HG02763 (cell line): ENCODE data around the gene NIM1K.
A peak's percentile ranks its signal among the peaks of the same experiment; 100 is the strongest.
"Not testable (repeated sequence)": the region's sequence is repeated elsewhere in the genome, so short reads cannot be mapped to it uniquely, and the experiment has no call there.

Experiments used
- ATAC-seq: cut with Tn5 transposase; IDR thresholded peaks from one replicate; pipeline ENCODE4 v1.9.1; 2021; ENCODE audit warnings: mild to moderate bottlenecking, moderate library complexity; ENCODE audit not compliant: unreplicated experiment

The NIM1K gene

GRCh38 chr5:43183101-43183500 is 8.9 kb upstream of the NIM1K start:
- not testable (repeated sequence) for ATAC-seq

DNA sequence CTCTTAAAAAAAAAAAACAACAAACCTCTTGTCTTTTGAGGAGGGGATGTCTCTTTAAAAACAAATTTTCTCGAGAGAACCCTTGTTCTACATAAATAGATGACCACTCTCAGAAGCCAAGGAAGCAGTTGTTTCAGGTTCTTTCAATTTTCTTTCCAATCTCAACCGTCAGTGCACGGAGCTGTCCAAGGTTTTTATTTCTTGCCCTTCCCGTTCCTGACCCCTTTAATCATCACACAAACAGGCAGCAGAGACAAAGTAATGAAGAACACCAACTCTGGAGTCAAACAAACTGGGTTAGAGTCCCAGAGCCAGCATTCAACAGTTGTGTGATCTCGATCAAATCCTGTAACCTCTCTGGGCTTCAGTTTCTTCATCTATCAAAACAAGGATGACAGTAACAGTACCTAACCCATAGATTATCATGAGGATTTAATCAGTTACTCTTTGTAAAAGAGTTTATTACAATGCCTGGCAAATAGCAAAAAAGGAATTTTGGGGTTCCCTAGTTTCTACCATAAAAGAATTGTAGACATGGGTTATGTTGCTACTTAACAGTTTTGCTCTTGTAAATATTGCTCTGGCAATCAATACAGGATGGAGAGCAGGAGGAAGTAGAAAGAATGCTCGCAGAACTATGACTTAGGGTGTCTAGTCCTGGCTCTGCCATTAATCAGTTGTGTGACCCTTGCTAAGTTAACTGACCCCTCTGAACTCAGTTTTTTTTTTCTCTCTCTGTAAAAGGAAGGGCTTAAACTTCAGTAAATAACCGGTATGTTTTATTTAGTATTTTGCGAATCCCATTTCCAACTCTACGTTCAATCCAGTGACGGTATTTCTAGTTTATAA is 1.0 kb upstream of the NIM1K start:
- no peak for ATAC-seq

- ATAC-seq = peak; percentile 23
Measured at GRCh38 chr5:43192558-43193180, 644 bp downstream of the NIM1K start.

DNA sequence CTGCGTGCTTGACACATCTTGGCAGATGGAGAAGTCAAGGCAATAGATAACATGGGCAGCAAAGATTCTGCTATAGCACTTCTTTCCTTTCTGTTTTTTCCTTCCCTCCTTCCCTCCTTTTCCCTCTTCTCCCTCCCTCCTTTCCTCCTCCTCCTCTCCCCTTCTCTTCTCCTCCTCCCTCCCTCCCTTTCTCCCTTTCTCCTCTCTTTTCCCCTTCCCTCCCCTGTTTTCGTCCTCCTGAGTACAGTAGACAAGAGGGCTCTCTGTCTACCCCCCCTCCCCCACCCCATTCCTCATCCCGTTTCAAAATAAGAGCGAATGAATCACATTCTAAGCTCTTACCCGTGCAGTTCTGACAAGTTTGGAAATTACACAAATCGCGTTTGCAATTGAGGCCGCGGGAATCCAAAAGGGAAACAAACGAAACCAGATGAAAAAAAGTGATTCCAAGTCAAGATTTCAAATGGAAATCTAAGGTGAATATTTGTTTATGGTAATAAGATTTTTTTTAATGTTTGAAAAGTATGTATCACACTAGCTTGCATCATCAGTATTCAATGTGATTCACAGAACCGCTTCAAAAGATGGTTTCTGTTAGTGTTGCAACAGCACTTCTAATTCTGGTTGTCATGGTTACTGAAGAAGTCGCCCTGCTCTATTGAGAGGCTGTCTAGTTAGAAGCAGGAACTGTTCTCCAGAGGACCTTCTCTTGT is 1.3 kb downstream of the NIM1K start:
- ATAC-seq = peak; percentile 35

DNA sequence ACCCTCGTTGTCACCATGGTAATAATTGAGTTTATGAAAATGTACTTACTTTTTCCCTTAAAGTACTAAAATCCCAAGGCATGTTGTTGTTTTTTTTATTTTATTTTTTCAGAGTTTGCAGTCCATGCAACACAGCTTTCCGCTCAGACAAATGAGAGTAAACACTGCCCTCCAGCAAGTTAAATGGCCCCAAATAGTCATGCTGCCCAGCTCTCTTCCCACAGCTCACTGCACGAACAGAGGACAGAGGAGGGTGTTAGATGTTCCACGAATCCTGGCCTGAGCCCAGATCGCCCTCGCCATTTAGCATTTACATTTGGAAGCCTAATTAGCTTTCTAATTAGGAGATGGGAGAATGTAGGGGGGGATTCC is 1.9 kb downstream of the NIM1K start:
- no peak for ATAC-seq

DNA sequence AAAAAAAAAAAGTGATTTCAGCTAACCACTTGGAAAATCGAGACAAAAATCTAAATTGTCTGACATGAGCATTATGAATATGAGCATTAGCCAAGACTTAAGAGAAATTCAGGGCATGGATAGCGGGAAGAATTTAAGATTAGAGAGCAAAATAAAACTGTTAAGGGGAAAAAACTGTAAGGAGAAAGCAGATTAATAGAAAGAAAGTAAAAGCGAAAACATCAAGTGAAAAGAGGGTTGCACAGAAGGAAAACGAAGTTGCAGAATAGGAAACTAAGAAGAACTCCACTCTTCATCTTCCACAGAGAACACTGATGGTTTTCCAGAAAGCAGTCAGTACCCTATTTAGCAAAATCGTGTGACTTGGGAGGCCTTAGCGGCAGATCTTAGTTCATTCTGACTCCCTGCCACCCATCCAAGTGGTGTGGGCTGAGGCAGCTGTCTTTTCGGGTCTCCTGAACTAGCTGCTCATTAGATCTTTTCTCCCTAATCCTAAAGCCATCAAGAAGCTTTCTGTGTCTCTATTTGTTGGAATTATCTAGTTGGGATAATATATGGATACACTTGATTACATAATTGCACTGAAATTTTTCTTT is 3.7 kb downstream of the NIM1K start:
- ATAC-seq = no peak

DNA sequence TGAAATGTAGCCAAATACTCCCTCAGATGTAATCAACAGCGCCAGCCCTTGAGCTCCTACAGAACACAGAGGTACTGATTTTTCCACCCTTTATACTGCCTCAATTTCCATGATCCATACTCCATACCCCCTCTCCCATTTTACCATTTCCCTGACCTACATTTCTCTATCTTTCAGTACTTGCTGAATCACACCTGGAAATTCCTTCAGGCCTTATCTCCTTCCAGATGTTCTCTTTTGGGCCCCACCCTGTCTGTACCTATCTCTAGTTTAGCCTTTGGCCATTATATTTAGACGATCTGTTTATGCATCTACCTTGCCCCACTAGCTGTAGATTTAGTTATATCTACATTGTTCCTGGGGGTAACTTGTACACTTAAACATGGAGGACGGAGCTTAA is 5.5 kb downstream of the NIM1K start:
- ATAC-seq = no peak

DNA sequence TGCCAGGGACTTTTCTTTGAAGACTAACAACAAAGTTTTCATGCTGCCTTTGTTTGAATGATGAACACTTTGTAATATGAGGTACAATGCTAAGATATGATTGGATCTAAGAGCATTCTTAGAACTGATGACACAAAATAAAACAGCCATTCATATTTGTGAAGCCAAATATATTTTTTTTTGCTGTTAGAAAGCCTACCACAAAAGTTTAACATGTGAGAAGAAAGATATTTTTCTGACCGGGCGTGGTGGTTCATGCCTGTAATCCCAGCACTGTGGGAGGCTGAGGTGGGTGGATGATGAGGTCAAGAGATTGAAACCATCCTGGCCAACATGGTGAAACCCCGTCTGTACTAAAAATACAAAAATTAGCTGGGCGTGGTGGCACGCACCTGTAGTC is 9.4 kb downstream of the NIM1K start:
- not testable (repeated sequence) for ATAC-seq

DNA sequence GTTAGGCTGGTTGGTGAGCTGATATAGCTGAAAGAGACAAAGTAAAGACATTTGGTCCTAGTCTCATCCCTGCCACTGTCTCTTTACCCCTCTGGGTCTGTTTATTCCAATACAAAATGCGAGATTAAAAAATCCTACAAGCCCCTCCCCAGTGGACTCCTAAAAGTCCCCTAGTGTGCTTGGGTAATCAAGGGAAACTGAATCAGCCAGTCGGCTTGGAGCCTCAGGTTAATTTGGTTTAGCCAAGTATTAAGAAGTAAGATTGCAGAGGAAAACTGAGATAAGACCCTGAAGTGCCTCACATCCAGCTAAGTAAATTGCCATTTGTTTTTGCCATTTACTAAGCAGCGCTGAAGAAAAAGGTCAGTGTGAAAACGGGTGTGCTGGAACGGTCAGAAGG is 10.4 kb downstream of the NIM1K start:
- no peak for ATAC-seq

- no peak for ATAC-seq
Measured at GRCh38 chr5:43203373-43203772, 11.3 kb downstream of the NIM1K start.

- no peak for ATAC-seq
Measured at GRCh38 chr5:43204958-43205357, 12.9 kb downstream of the NIM1K start.

- ATAC-seq = no peak
Measured at GRCh38 chr5:43207601-43208000, 15.6 kb downstream of the NIM1K start.

- no peak for ATAC-seq
Measured at GRCh38 chr5:43208658-43209057, 16.6 kb downstream of the NIM1K start.

DNA sequence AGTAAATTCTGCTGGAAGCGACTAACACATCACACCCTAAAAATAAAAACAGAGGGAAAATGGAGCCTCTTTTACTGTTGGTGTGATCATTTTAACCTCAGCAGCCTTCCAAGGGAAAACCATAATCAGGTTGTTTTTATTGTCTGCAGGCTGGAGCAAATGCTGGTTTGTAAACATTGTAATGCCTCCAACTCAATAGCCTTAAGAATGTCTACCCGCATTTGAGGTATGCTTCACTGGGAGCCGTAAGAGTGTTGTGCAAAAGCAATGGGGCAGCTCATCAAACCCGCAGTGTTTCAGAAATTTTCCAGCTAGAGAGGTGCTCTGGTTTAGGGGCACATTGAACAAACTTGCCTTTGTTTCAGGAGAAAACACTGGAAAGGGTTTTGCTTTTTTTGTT is 17.0 kb downstream of the NIM1K start:
- ATAC-seq = no peak

DNA sequence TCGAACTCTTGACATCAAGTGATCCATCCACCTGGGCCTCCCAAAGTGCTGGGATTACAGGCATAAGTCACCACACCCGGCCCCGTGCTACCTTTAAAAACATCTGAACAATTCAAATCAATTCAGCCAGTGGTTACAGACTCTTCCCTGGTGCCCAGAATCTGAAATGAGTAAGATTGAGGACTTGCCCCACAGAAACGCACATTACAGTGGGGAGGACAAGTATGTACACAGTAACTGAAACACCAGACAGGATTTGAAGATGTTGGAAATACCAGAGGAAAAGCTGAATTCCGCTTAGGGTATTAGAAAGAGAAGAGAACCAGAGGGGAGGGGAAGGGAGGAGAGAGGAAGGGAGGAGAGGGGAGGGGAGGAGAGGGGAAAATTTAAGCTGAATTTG is 17.8 kb downstream of the NIM1K start:
- ATAC-seq = no peak

GRCh38 chr5:43210570-43210969 is 18.5 kb downstream of the NIM1K start:
- no peak for ATAC-seq

DNA sequence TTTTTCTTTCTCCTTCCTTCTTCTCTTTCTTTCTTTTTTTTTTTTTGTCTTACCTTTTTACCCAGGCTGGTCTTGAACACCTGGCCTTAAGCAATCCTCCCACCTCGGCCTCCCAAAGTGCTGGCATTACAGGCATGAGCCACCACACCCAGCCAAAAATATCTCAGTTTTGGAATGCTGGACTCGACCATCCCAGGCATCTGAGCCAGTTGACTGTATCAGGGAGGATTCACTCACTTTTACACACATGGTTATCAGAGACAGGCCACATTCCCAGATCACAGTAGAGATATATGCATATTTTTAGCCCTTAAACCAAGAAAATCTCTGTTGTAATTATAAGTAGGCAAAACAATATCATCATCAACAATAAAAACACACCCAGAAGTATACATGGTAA is 21.9 kb downstream of the NIM1K start:
- ATAC-seq = no peak

- no peak for ATAC-seq
Measured at GRCh38 chr5:43215073-43215631, 23.1 kb downstream of the NIM1K start.

DNA sequence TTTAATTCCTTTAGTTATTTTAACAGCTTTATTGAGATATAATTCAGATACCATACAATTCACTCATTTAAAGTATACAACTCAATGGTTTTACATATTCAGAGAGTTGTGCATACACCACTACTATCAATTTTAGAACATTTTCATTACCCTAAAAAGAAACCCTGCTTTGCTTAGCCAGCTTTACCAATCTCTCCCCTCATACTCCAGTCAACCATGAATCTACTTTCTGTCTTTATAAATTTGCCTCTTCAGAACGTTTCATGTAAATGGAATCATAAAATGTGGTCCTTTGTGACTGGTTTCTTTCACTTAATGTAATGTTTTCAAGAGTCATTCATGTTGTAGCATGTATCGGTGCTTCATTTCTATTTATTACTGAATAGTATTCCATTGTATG is 24.9 kb downstream of the NIM1K start:
- no peak for ATAC-seq

- ATAC-seq = no peak
Measured at GRCh38 chr5:43219120-43219519, 27.1 kb downstream of the NIM1K start.

- no peak for ATAC-seq
Measured at GRCh38 chr5:43221502-43221901, 29.5 kb downstream of the NIM1K start.
